ENCODE results near the gene GJB5.
"Not testable (repeated sequence)": the region's sequence is repeated elsewhere in the genome, so short reads cannot be mapped to it uniquely, and the experiment has no call there.

The GJB5 gene

DNA sequence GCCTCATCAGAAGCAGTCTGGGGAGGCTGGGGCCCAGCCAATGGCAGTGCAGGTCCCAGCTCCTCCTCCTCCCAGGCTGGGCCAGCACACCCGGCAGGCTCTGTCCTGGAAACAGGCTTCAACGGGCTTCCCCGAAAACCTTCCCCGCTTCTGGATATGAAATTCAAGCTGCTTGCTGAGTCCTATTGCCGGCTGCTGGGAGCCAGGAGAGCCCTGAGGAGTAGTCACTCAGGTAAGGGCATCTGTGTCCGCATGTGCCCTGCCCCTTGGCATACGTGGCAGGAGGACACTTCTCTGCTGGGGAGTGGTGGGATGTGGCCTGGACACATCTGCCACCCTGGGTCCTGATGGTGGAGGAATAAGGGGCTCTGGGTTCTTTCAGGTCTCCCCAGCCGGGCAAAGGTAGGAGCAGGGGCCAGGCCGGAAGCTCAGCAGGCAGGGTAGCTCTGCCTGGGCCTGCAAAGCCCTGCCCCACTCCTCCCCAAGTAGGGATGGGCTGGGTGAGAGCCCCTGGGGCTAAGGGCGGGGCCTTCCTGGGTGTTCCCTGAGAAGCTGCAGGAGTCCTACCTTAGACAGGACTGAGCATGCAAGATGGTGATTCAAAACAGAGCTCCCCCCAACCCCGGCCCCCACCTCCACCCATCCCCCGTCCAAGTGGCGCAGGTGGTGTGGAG lies at the start of gene GJB5:
TSS of gene GJB5 (plus strand) at position 84 of the 674 bp plus-strand sequence. CDS start 2,284 bp downstream, outside the sequence.
- DNase-seq (ENCODE audit: low read depth): no peak

DNA sequence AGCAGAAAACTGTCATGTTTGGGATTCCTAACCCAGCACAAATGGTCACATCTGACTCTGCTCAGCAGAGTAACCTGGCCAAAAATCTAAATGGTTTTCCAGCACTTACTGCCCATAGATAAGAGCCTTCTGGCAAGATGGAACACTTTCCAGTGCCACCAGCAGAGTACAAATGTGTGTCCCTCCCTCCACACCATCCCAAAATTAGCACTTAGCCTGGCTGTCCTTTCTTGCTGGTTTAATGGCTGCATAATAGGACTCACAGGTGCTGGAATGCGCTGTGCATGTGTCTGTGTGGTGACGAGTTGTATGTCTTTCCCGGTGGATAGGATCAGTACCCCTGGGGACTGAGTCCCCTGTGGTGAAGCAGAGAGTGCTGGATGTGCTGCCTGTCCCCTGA lies 49.8 kb upstream of the GJB5 start:
- DNase-seq (ENCODE audit: low read depth): no peak

DNA sequence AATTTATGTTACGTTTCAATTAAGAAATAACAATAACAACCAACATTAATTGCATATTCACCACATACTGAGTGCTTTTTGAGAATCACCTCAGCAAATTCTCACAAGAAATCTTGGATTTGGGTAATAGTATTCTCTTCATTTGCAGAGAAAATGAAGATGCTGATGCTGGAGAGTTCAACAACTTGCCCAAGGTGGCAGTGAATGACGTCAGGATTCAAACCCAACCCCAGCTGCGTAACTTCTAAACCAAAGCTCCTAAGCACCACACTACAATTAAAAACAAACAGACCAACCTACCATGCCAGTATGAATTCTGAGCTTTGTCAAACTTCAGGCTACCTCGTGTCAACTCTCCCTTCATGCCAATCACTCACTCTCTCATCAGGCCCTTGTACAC lies 46.7 kb upstream of the GJB5 start:
- DNase-seq (ENCODE audit: low read depth): no peak

DNA sequence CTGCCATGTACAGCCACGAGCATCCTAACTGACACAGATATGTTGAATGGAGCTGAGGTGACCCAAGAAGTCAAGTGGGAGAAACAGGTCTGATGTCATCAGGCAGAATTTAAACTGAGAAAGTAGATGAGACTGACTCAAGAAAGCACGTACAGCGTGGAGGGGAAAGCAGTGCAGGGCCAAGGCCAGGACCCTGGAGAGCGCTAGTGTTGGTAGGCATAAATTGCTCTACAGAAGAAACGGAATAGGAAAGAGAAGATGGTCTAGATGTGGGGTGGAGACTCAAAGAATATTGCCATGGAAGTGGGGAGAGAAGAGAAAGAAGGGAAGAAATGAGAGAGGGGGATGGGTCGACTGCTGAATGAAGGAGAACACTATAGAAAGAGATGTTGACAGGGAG lies 45.3 kb upstream of the GJB5 start:
- no peak for DNase-seq (ENCODE audit: low read depth)

DNA sequence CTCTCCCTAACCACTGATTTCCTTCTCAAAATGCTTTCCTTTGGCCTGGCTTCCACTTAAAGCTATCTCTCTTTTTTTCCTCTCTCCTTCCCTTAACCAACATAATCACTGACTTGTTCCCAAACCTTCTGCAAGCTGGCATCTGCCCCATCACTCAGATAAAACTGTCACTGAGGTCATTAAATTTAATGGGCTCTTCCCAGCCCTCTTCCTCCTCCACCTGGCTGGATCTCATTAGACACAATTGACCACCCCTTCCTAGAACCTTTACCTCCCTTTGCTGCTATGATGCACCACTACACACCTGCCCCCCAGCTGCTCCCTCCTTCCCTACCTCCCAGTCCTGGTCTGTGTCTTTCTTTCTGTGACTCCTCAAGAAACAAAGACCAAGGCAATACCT lies 44.0 kb upstream of the GJB5 start:
- DNase-seq (ENCODE audit: low read depth): no peak

DNA sequence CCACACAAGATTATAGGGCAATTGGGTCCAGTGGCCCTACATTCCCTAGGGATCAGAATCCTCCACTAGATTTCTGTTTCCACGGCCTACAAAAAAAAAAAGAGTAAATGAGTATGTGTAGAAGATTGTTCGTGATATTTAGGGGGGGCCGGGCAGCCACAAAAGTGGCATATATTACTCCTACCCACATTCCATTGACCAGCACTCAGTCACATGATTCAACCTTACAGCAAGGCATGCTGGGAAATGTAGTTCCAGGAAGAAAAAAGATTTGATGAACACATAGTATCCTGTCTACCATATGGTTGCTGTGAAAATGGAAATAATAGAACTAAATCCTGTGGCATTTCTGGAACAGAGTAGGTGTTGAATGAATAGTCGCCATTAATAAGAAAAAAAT lies 43.4 kb upstream of the GJB5 start:
- no peak for DNase-seq (ENCODE audit: low read depth)

DNA sequence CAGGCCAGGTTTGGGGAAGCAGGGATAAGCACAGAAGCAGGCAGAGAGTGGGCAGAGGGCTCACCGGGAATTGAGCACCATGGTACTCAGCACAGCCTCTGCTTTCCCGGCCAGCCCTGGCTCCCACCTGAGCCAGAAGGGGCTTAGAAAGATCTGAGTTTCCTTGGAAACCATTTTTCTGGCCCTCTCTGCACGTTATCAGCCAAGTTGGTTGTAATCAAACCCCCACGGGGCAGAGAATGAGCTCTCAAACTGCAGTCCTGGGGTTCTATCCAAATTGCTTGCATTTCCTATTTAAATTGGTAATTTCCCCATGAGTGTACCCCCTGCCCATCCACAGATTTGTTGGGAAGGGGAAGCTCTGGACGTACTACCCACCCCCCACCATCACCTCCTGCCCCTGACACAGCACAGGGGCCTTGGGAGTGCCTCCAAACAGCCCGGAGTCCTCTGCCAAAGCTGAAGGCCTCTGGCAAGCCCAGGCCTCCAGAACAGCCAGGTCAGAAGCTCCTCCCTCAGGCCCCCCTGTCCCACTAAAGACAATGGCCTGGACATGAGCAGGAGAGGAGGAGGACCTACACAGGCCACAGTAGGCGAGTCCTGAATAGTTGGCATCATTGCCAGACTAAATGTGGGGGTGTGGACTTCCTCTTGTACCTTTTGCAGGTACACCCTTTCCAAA lies 42.7 kb upstream of the GJB5 start:
- no peak for DNase-seq (ENCODE audit: low read depth)

DNA sequence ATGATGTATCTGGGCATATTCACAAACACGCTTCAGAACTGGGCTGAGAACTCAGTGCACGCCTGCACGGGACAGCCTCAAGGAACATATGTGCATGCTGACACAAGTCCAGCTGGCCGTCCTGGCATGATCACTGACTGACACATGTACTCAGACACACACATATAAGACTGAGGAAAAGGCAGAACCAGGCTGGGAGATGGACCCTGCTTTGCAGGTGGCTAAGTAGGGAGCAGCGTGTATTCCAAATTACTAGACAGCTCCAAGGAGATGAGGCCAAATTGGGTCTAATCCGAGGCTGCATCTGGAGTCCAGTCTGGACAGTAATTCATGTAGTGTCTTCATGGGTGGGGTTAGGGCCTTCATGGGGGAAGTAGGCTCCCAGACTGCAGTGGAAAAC lies 41.4 kb upstream of the GJB5 start:
- no peak for DNase-seq (ENCODE audit: low read depth)

DNA sequence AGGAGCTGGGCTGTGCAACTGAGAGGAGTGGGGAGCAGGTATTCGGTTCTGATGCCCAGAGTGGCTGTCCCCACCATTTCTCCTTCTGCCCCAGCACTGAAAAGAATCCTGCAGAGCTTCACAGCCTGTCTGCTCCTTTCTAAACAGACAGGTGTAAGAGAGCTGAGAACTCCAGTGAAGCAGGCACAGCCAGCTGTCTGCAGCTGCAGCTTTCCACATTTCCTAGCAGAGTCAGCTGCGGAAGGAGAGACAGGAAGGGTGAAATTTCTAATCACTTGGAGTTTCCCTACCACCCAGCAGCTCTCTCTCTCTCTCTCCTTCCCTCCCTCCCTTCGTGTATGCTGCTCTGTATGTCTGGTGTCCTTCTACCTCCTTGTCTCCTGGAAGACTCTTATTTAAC lies 40.5 kb upstream of the GJB5 start:
- no peak for DNase-seq (ENCODE audit: low read depth)

DNA sequence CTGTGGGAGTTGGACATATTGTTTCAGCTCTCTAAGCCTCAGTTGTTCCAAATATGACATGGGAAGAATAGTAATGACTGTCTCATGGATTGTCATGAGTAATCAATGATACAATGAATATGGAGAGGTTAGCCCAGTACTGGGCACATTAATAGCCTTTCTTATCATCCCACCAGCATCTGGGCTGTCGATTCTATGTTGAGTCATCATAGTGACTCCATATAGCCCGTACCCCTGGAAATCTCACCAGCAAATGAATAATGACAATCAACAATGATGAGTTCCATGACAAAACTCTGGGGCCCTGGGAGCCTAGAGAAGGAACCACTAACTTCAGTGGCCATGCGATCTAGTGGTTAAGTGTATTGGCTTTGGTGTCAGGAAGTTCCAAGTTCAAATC lies 39.7 kb upstream of the GJB5 start:
- no peak for DNase-seq (ENCODE audit: low read depth)

DNA sequence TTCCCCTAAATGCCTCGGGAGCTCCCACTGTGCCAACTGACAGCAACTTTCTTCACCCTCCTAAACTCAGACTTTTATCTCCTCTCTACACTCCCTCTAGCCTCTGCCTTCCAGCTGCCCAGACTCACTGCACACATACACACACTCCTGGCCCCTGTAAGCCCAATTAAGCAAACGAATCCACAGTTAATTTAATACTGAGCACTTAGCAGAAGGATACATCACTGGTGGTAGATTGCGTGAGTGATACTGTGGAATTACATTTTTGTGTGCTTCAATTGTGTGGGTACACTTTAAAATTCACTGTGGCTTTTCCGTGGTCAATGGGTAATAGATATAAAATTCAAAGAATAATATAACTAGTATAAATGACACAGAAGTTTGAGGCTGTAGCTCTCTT lies 33.6 kb upstream of the GJB5 start:
- DNase-seq (ENCODE audit: low read depth): no peak

DNA sequence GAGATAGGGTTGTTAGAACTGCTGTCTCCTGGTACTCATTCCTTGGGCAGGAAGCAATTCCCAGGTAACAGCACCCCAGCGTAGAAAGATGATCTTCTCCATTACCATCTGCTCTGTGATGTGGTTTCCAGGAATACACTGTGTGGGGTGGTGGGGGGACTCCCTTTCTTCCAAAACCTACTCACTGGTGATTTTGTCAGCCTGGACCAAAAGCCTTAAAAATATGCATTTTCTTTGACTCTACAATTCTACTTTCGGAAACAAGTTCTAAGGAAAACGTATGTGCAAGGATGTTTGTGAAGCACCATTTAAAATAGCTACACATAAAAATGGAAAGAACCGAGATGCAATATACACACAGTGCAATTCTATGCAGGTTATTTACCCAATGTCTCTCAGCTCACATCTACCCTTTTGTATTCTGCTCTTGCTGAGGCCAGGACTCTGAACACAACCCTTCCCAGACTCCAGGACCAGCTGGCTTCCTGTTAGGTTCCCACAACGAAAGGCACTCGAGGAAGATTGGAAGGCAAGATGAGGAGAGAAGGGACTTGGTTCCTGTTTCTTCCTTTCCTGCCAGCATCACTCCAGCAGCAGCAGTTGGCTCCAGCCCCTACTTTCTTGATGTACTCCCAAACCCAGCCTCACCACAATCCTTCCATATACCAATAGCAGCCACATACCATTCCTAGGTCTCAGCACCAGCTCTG lies 33.0 kb upstream of the GJB5 start:
- DNase-seq (ENCODE audit: low read depth): no peak

DNA sequence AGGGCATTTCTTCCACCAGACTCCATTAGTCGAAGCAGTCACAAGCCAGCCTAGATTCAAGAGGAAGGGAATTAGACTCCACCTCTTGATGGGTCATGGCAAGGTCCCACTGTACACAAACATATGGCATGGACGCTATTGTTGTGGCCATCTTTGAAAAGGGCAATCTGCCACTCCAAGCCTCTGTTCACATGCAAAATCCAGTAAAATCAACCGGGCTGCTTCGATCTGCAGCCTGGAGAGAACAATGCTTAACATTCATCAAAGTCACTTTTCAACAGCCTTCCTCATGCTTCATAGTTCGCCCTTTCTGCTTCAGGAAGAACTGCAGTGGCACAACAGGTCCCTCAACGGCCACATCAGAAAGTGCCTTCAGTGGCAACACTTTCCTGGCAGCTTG lies 28.0 kb upstream of the GJB5 start:
- DNase-seq (ENCODE audit: low read depth): no peak

DNA sequence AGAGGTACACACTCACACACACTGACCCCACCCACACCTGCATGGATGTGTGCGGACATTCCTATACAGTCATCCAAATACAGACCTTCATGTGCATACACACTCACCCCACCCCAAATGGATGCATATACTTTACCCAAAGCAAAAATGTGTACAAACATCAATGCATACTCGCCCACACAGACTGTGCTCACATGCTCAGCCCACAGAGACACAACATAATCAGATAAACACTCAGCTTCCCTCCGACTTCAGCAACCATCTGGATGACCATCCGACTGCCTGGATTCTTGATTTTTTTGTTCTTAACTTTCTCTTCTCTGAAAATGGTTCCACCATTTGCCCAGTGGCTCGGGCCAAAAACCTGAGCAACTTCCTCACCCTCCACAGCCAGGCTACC lies 24.4 kb upstream of the GJB5 start:
- no peak for DNase-seq (ENCODE audit: low read depth)

DNA sequence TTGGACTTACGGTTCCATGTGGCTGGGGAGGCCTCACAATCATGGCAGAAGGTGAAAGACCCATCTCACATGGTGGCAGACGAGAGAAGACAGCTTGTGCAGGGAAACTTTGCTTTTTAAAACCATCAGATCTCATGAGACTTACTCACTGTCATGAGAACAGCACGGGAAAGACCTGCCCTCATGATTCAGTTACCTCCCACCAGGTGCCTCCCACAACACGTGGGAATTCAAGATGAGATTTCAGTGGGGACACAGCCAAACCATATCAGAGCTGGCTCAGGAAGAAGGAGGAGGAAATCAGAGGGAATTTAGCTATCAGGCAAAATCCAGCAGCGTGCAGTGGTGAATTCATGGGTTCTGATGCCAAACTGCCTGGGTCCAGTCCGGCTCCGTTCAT lies 22.0 kb upstream of the GJB5 start:
- not testable (repeated sequence) for DNase-seq (ENCODE audit: low read depth)

DNA sequence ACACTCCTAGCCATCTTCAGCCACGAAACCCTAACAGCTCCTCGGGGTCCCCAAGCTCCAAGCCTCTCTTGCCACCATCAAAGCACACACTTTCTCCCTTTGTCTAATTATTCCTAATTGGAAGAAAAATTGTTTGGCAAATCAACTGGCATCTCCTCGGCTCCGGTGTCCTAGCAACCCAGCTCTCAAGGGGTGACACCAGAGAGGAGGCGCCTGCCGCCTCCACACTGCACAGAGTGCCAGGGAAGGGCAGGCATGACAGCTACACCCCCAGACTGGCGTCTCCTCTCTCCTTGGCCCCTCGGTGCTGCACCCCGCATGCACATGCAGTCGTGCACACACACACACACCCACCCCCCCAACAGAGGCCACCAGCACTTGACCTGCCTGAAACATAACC lies 18.2 kb upstream of the GJB5 start:
- no peak for DNase-seq (ENCODE audit: low read depth)

DNA sequence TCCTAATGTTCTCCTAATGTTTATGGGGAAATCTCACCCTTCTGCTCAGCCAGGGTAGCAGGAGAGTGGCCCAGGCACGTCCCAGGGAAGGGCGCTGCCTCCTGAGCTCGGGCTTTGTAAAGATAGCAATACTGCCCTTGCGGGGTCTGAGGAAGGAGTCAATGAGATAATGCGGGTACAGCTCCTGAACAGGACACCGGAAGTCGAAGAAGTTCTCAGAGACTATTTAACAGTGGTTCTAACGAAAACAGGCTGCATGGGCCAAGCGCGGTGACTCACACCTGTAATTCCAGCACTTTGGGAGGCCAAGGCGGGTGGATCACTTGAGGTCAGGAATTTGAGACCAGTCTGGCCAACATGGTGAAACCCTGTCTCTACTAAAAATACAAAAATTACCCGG lies 17.6 kb upstream of the GJB5 start:
- DNase-seq (ENCODE audit: low read depth): not testable (repeated sequence)

DNA sequence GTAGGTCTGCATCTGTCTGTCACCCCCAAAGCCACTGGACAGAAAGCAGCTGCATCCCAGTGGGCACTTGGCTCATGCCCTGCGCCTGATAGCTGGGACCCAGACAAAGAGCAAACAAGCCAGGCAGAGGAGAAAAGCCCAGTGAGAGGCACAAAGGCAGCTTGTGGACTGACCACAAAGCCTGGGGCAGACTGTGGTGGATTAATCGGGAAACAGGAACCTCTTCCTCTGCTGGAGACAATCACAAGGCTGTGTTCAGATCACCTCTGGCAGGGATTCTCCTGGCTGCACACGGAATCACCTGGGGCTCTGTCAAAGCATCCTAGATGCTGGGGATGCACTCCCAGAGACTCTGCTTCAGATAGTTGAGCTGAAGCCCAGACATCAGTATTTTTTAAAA lies 15.2 kb upstream of the GJB5 start:
- DNase-seq (ENCODE audit: low read depth): no peak

DNA sequence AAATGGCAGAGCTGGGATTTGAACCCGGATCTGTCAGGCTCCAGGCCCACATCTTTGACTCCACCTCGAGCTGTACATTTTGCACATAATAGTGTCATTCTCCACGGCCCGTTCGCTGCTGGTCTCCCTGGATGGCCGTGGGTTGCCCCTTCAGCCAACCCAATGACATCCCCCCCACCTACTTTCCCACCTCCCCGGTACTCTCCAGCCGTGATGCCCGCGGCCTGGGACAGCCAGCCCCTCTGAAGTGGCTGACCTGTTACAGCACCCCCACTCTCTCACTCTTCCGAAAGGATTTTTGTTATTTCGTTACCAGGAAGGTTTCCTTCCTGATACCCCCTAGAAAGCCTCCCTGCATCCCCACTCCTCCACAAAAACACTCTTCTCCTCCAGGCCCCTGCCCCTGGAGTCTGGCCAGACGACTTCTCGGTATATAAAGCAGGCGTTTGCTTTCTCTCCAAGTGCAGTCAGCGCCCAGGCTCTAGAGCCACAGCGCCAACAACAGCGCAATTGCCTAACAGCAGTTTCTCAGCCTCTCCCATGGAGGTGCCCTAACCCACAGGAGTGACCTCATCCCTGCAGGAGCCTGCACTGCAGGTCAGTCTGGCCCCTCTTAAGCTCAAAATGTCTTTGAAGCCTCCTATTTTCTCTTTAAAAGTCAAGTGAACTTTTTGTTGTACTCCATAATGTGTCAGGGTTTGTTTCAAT lies 14.5 kb upstream of the GJB5 start:
- DNase-seq (ENCODE audit: low read depth): no peak

DNA sequence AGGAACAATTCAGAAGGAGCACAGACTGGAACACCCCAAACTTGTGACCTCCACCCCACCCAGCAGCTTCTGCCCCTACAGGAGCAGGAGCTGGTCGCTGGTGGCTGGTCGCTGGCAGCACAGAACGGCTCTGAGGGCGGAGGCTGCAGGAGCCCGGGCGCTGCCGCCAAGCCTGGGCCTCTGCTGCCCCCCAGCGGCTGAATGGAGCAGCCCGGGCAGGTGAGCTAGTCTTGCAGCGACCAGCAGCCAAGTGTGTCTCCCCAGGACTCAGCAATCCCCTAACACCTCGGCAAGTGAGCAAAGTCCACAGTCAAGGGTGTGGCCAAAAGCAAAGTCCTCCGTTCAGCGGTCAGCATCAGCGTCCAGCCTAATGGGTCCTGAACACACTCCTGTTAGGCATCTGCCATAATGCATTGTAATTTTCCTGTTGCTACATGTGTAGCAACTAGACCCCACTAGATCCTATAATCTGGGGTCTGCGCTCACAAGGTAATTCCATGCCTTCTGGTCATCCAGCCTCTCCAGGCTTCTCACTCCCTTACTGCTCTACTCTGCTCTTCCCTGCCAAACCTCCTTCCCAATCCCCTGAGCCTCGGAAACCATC lies 12.1 kb upstream of the GJB5 start:
- DNase-seq (ENCODE audit: low read depth): peak; percentile 59

DNA sequence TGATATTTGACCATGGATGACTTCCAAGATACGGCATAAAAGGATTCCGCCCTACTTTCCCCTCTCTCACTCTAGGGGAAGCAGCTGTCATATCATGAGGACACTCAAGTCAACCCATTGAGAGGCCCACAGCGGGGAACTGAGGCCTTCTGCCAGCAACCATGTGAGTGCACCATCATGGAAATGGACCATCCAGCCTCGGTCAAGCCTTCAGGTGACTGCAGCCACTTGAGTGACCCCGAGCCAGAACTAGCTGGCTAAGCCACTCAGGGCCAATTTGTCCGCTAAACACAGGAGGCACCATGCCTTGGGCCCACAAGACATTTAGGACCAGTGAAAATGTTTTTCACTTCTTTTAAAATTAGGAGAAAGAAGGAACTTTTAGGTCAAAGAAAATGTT lies 11.1 kb upstream of the GJB5 start:
- no peak for DNase-seq (ENCODE audit: low read depth)

DNA sequence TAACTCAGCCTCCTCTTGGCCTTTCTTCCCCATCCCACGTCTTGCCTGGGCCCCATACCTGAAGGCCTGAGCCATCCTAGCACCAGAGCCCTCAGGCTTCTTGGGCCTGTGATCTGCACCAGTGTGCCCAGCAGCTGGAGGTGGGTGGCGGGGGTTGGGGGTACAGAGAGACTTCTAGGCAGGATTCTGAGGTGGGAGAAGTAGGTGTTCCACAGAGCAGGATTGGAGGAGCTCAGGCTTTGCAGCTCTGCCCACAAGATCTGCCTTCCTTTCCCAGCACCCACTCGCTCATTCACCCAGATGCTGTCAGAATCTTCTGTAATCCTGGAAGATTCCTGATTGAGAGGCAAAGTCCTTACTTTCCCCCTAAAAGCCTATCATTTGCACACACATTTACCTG lies 10.0 kb upstream of the GJB5 start:
- no peak for DNase-seq (ENCODE audit: low read depth)

All from activated T-helper 9 cell treated with anti-CD3 and anti-CD28 coated beads, Interleukin-2, amount 50 U/mL, for 16 hours (primary cell).